Astrocyte of the spinal cord (primary cell): ENCODE measurements around the gene AKT1.
"Not testable (repeated sequence)": the region's sequence is repeated elsewhere in the genome, so short reads cannot be mapped to it uniquely, and the experiment has no call there.

Source experiments
- DNase-seq: peaks from one replicate; pipeline ENCODE4 v3.0.0; 2011; ENCODE audit warnings: low read depth, low spot score
- H3K4me3 ChIP-seq: 2 replicates; pipeline ENCODE4 v1.5.1; 2011; ENCODE audit warnings: low read depth, mild to moderate bottlenecking, low read length, moderate library complexity
- in situ Hi-C: cut with HindIII; loops from 2 replicates; pipeline ENCODE4 v1.10.0; 2017; ENCODE audit warnings: low sequenced_read_pairs
- TF ChIP-seq, protein P1 (sequence below): IDR thresholded peaks from 2 replicates; pipeline ENCODE4 v1.5.1; 2012; ENCODE audit warnings: low read depth, mild to moderate bottlenecking, low read length, inconsistent platforms

Gene AKT1

DNA sequence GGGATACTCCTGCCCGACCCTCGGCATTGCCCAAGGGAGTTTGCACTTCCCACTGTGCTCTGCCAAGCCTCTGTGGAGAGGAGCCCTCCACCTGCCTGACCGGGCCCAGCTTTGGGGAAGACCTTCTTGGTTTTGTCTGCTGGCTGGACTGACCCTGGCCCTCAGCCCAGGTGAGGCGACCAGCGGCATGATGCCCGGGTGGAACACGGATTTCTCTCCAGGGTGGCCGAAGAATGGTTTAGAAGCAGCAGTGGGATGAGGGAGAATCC, 21.0 kb upstream of the AKT1 start:
- TF ChIP-seq, protein P1, sequence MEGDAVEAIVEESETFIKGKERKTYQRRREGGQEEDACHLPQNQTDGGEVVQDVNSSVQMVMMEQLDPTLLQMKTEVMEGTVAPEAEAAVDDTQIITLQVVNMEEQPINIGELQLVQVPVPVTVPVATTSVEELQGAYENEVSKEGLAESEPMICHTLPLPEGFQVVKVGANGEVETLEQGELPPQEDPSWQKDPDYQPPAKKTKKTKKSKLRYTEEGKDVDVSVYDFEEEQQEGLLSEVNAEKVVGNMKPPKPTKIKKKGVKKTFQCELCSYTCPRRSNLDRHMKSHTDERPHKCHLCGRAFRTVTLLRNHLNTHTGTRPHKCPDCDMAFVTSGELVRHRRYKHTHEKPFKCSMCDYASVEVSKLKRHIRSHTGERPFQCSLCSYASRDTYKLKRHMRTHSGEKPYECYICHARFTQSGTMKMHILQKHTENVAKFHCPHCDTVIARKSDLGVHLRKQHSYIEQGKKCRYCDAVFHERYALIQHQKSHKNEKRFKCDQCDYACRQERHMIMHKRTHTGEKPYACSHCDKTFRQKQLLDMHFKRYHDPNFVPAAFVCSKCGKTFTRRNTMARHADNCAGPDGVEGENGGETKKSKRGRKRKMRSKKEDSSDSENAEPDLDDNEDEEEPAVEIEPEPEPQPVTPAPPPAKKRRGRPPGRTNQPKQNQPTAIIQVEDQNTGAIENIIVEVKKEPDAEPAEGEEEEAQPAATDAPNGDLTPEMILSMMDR = no peak
- H3K4me3 ChIP-seq = peak overlapping the region; percentile 69
- in situ Hi-C loops = no loop called here
- no peak for DNase-seq

DNA sequence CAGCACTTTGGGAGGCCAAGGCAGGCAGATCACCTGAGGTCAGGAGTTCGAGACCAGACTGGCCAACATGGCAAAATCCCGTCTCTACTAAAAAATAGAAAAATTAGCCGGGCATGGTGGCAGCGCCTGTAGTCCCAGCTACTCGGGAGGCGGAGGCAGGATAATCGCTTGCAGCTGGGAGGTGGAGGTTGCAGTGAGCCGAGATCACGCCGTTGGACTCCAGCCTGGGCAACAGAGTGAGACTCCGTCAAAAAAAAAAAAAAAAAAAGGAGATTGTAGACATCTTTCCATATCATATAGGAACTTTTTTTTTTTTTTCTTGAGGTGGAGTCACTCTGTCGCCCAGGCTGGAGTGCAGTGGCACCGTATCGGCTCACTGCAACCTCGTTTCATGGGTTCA, 19.2 kb upstream of the AKT1 start:
- H3K4me3 ChIP-seq = peak overlapping the region; percentile 69
- DNase-seq, in situ Hi-C loops: not testable (repeated sequence)

DNA sequence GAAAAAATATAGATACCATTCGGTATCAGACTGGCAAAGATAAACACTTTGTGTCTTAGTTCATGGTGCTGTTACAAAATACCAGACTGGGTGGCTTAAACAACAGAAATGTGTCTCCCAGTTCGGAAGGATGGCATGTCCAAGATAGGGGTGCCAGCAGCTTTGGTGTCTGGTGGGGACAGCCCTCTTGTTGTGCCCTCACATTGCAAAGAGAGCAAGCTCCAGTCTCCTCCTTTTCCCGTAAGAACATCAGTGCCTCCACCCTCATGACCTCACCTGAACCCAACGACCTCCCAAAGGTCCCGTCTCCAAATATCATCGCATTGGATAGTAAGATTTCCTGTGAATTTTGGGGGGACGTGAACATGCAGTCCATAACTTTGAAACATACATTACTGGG, 17.7 kb upstream of the AKT1 start:
- TF ChIP-seq, protein P1 = no peak
- in situ Hi-C loops = no loop called here
- DNase-seq = no peak
- no peak overlapping the region for H3K4me3 ChIP-seq

DNA sequence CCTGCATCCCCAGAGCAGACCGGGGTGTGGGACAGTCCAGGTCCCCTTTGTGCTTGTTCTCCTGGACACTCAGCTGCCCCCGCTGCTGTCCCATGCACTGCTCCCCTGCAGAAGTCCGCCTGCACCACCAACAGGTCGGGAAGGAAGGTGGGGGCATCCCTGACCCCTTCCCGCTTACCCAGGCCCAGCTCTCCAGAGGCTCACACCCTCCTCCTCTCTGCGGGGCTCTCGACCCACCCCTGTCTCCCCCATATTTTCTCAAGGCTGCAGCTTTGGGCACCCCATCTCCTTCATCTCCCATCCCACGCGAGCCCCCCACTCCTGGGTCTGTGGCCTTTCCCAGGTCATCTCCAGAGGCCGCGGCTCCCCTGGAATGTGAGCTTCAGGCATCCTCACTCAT, 14.8 kb upstream of the AKT1 start:
- DNase-seq = no peak
- no peak overlapping the region for H3K4me3 ChIP-seq
- TF ChIP-seq, protein P1 = no peak
- in situ Hi-C loops = no loop called here

DNA sequence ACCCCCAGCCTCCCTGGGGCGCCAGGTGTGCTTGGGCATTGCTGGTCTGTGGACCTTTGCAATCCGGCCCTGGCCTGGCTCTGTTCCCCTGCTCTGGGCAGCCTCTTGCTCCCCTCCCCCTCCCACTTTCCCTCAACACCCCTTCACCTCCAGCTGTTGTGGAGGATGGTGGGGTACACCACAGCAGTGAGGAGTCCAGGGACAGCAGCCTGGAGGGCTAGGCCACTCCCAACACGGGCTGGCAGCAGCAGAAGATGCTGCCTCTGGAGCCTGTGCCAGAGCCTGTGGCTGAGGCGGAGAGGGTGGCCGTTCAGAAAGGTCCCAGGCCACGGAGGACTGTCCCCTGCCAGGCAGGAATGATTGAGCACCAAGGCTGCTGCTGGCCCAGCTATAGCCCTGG, 12.9 kb upstream of the AKT1 start:
- TF ChIP-seq, protein P1 = no peak
- H3K4me3 ChIP-seq = no peak overlapping the region
- DNase-seq = no peak
- in situ Hi-C loops = no loop called here

DNA sequence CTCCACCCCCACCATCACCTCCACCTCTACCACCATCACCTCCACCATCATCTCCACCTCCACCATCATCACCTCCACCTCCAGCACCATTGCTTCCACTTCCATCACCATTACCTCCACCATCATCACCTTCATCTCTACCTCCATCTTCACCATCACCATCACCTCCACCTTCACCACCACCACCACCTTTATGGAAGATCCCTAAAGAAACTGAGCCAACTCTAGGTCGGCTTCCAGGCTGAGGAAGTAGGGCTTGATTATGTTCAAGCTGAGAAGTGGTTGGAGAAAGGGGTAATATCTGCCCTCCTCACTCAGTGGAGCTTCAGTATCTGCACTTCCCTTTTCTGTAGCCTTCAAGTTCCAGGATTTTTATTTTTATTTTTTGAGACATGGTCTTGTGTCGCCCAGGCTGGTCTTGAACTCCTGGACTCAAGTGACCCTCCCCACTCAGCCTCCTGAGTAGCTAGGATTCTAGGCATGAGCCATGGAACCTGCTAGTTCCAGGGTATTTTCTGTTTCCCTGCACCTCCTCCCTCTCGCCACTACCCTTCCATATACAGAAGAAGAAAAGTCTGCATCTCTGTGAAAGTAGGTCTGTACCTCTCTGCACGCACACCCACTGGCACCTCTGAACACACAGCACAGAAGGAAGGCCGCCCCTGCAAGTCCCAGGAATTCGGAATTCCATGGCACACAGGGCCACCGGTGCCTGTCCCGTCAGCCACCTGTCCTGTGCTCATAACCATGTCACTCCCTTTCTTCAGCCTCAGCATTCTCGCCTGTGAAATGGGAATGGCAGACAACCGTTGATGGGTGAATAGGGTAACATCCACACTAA, 11.3 kb upstream of the AKT1 start:
- DNase-seq = no peak
- H3K4me3 ChIP-seq = no peak overlapping the region
- TF ChIP-seq, protein P1 = no peak
- in situ Hi-C loops = no loop called here

DNA sequence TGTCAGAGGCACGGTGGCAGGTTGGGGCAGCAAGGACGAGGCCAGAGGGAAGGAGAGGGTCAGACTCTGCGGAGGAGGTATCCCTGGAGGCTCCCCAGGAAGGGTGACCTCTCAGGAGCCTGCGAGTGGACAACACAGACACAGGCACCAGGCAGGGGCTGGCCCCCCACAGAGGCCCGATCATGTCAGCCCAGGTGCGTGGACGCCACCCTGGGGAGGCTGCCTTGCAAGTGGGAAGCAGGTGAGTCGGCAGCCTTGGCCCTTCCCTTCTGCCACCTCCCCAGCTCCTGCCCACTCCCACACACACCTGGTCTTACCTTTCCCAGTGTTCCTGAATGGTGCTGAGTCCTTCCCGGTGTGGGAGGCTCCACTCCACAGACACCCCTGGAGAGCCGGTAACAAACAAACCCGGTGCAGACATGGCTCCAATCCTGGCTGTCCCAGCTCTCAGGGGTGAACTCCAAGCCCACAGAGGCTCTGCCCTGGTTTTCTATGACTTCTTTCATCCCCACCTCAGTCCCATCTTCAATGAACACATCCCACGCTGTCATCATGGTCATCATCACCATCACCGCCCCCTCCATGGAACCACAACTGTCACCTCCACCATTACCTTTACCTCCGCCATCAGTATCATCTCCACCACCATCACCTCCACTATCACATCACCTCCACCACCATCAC, 10.5 kb upstream of the AKT1 start:
- in situ Hi-C loops = no loop called here
- H3K4me3 ChIP-seq = no peak overlapping the region
- no peak for DNase-seq
- TF ChIP-seq, protein P1 = no peak
